NB4 (cell line): ENCODE data around the gene CIART.
"Not testable (repeated sequence)": the region's sequence is repeated elsewhere in the genome, so short reads cannot be mapped to it uniquely, and the experiment has no call there.

ENCODE experiments used
- DNase-seq: peaks from one replicate; pipeline ENCODE4 v3.0.0; 2010; ENCODE audit warnings: low read depth
- H3K4me3 ChIP-seq: one replicate; pipeline ENCODE4 v1.5.1; 2011; ENCODE audit warnings: mild to moderate bottlenecking, low read depth, low read length, moderate library complexity
- MYC ChIP-seq: IDR thresholded peaks from 2 replicates; pipeline ENCODE4 v1.6.1; 2011; ENCODE audit warnings: low read depth, low read length
- POLR2A ChIP-seq: IDR thresholded peaks from 2 replicates; pipeline ENCODE4 v1.6.1; 2011; ENCODE audit warnings: mild to moderate bottlenecking; ENCODE audit not compliant: insufficient read length; ENCODE audit errors: extremely low read depth
- TF ChIP-seq, protein P1 (sequence below): IDR thresholded peaks from one replicate; pipeline ENCODE4 v1.5.1; 2012; ENCODE audit warnings: low read depth, low read length
- TF ChIP-seq, protein P2 (sequence below): IDR thresholded peaks from 2 replicates; pipeline ENCODE4 v1.6.1; 2011; ENCODE audit warnings: low read depth, low read length

Gene CIART

DNA sequence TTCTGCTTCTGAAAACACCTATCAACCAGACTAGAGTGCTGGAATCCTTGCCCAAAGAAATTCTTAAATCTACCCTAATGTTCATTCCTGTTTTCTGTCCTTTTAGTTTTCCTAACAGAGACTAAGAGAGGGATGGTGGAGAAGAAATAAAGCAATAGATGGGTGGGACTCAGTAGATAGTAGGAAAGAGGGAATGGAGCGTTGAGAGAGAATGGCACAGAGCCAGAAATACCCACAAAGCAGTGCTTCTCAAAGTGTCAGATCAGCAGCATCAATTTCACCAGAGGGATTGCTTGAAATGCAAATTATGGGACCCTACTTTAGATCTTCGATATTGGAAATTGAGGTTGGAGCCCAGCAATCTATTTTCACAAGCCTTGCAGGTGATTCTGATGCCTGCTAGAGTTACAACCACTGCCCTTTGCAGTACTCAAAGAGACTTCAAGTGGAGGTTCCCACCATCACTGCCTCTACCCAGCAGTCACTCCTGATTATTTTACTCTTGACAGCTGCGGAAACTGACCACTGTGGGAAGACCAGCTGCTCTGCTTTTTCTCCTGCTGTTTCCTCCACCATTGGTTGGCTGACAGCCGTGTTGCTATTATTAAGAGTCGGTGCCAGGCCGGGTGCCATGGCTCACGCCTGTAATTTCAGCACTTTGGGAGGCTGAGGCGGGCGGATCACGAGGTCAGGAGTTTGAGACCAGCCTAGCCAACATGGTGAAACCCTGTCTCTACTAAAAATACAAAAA, 27.6 kb downstream of the CIART start:
- no peak overlapping the region for H3K4me3 ChIP-seq
- TF ChIP-seq POLR2A, result no peak
- TF ChIP-seq, protein P1, sequence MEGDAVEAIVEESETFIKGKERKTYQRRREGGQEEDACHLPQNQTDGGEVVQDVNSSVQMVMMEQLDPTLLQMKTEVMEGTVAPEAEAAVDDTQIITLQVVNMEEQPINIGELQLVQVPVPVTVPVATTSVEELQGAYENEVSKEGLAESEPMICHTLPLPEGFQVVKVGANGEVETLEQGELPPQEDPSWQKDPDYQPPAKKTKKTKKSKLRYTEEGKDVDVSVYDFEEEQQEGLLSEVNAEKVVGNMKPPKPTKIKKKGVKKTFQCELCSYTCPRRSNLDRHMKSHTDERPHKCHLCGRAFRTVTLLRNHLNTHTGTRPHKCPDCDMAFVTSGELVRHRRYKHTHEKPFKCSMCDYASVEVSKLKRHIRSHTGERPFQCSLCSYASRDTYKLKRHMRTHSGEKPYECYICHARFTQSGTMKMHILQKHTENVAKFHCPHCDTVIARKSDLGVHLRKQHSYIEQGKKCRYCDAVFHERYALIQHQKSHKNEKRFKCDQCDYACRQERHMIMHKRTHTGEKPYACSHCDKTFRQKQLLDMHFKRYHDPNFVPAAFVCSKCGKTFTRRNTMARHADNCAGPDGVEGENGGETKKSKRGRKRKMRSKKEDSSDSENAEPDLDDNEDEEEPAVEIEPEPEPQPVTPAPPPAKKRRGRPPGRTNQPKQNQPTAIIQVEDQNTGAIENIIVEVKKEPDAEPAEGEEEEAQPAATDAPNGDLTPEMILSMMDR, result no peak
- TF ChIP-seq MYC, result no peak
- TF ChIP-seq, protein P2, sequence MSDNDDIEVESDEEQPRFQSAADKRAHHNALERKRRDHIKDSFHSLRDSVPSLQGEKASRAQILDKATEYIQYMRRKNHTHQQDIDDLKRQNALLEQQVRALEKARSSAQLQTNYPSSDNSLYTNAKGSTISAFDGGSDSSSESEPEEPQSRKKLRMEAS, result no peak
- no peak for DNase-seq

GRCh38 chr1:150311762-150312161, 29.4 kb downstream of the CIART start:
- no peak overlapping the region for H3K4me3 ChIP-seq
- no peak for DNase-seq
- TF ChIP-seq, protein P1, result no peak
- TF ChIP-seq MYC, result no peak
- TF ChIP-seq, protein P2, result no peak
- no peak for TF ChIP-seq POLR2A

DNA sequence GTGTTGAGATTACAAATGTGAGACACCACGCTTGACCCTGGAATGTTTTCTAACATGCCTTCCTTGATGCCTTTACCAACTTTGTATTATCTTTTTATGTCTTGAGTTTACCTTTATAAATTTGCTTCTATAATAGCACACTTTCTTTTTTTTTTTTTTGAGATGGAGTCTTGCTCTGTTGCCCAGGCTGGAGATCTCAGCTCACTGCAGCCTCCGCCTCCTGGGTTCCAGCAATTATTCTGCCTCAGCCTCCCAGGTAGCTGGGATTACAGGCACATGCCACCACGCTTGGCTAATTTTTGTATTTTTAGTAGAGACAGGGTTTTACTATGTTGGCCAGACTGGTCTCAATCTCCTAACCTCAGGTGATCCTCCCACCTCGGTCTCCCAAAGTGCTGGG, 32.3 kb downstream of the CIART start:
- not testable (repeated sequence) for H3K4me3 ChIP-seq, DNase-seq

- TF ChIP-seq MYC (no peak), POLR2A (no peak)
- TF ChIP-seq, protein P1, result no peak
- TF ChIP-seq, protein P2, result no peak
- no peak for DNase-seq
- peak overlapping the region; percentile 99 for H3K4me3 ChIP-seq
Measured at GRCh38 chr1:150320667-150320978, 38.3 kb downstream of the CIART start.

- H3K4me3 ChIP-seq, result peak overlapping the region; percentile 99
- TF ChIP-seq, protein P1, result no peak
- TF ChIP-seq, protein P2, result no peak
- TF ChIP-seq POLR2A (no peak), MYC (no peak)
- DNase-seq, result peak; percentile 17
Measured at GRCh38 chr1:150321826-150322166, 39.4 kb downstream of the CIART start.

- peak overlapping the region; percentile 99 for H3K4me3 ChIP-seq
- TF ChIP-seq, protein P1, result no peak
- no peak for TF ChIP-seq POLR2A
- TF ChIP-seq, protein P2, result no peak
- no peak for TF ChIP-seq MYC
- peak; percentile 77 for DNase-seq
Measured at GRCh38 chr1:150322310-150322709, 40.0 kb downstream of the CIART start.
